NCI-H1930 (cell line): ENCODE results near the gene ABCD4.
"Not testable (repeated sequence)": the region's sequence is repeated elsewhere in the genome, so short reads cannot be mapped to it uniquely, and the experiment has no call there.

Experiments
- DNase-seq, 2 experiments: peaks; one replicate each; lab custom pipeline; 2025; lab: John Stamatoyannopoulos, UW

ABCD4 gene

DNA sequence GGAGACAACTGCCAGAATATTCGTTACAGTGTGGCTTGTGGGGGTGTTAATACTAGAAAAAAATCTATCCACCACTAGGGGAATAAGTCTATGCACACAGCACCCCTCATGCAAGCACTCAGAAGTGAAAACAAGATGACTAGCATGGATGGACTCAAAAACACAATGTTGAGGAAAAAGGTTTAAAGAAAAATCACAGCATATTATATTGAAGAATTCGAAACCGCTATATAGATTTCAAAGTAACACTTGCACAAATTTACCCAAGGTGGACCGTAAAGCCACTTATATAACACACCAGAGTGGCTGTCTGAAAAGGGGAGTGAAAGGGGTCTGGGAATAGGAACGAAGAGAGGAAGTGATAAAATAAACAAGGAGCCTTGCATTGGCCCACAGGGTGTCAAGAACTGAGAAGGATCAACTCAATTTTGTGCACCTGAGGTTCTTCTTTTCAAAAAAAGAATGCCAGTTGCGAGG, 544 bp downstream of the ABCD4 start:
- DNase-seq, result no peak

- DNase-seq, result no peak
Observed at GRCh38 chr14:74301594-74302151, 1.1 kb downstream of the ABCD4 start.

DNA sequence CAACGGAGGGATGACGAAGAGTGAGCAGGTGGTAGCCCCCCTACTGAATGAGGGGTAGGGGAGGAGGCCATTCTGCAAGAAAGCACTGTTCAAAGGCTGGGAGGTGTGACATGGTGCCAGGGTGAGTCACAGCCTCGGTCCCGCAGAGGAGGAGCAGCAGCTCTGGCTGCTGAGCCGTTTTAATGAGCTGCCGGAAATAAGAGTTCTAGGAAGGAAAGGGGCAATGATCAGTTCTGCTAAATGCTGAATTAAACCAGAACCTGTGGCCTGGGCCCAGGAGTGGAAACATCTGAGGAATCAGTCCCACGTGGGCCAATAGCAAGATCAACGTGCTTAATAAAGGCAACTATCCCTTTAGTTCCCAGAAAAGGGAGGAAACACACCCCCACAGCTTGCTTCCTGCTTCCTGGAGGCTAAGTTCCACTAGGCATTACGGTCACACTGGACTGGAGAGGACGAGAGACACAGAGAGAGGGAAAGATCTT, 3.6 kb downstream of the ABCD4 start:
- DNase-seq, result no peak

DNA sequence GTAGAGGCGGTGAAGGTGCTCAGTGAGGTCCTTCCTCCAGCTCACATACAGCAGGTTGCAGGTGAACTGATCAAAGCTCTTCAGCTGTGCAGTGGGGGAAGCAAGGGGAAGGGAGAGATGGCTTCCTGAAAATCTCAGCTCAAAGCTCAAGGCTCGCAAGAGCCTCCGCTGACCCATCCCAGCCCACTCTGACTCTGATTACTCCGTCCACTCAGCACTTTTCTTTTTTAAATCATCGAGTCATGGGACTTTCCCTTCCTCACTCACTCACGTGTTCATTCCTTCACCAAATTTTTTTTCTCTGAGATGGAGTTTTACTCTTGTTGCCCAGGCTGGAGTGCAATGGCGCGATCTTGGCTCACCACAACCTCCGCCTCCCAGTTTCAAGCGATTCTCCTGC, 4.7 kb downstream of the ABCD4 start:
- DNase-seq, result no peak

DNA sequence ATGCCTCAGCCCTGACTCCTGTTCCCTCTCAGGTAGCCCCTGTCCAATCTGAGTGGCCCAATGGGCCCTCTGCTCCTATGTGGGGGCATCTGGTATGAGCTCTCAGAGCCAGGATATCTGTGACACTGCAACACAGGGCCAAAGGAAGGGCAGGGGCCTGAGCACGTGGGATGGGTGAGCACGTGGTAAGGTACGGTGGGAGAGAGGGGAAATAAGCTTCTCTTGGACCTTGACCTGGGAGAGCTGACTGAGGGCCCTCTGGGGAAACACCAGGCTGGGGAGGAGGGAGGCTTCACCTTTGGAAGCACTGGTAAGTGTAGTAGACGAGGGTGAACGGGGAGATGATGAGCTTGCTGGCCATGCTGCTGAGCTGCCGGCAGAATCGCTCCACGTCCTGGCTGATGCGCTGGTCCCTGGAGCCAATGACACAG, 6.7 kb downstream of the ABCD4 start:
- no peak for DNase-seq

DNA sequence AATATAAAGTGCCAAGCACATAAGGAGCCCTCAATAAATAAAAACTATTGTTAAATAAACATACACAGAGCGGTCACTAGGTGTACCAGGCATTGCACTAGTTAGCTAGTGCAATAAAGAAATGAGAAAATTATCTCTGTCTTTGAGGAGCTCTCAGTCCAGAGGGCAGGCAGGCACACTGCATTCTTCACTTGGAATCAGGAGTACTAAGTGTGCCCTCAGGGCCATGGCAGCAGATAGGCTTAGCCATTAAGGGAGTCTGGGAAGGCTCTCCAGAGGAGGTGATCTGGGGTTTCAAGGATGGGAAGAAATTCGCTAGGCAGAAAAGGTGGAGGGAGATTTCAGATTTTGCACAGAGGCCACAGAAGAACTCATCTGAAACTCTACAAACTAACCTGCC, 9.1 kb downstream of the ABCD4 start:
- no peak for DNase-seq

DNA sequence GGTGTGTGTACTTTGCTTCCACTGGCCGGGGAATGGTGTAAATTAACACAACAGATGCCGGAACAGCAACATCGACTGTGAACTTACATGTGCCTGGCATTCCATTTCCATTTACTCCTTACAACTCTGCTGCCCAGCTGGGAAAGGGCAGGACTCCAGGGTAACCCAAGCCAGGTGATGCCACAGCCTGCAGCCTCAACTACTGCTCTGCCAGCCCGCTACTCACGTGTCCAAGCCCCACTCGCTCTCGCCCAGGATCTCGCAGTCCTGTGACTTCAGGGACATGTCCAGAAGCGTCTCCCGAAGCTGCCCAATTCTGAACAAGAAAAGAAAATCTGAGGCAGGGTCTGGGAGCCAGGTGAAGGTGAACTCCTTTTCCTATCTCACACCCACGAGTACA, 10.7 kb downstream of the ABCD4 start:
- no peak for DNase-seq

GRCh38 chr14:74290415-74290814, 12.3 kb downstream of the ABCD4 start:
- DNase-seq, result no peak

DNA sequence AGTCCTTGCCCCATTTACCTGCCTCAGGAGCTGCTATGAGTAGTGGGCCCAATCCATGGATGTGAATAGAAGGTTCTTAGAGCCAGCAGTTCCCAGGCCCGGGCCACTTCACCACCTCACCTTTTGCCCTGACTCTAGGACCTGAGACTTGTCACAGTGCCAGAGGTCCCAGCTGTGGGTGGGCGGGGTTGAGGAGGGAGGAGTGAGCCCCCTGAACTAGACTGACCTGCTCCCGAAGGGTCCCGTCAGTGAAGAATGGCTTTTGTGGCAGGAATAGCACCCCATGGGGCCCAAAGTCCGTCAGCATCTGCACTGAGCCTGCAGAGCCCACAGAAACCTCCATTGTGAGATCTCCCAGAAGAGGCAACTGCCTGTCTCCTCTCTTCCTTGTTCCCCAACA, 12.9 kb downstream of the ABCD4 start:
- no peak for DNase-seq

- DNase-seq, result no peak
Observed at GRCh38 chr14:74286736-74287135, 16.0 kb downstream of the ABCD4 start.

- DNase-seq, result no peak
Observed at GRCh38 chr14:74281069-74281468, 21.7 kb downstream of the ABCD4 start.

GRCh38 chr14:74278080-74278479, 24.7 kb downstream of the ABCD4 start:
- no peak for DNase-seq

- DNase-seq, result no peak
Observed at GRCh38 chr14:74275241-74275841, 27.4 kb downstream of the ABCD4 start.

DNA sequence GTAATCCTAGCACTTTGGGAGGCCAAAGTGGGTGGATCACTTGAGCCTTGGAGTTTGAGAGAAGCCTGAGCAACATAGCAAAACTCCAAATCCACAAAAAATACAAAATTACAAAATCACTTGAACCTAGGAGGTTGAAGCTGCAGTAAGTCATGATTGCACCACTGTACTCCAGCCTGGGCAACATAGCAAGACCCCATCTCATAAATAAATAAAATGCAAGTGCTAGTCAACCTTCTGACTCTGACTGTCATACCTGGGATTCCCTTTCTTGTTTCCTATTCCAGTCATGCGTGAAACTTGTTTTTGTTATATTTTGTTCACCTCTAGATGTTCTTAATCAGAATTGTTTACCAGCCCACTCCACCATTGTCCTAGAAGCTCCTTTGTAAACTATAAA, 31.4 kb downstream of the ABCD4 start:
- DNase-seq, result no peak

GRCh38 chr14:74270382-74271177, 32.2 kb downstream of the ABCD4 start:
- not testable (repeated sequence) for DNase-seq

DNA sequence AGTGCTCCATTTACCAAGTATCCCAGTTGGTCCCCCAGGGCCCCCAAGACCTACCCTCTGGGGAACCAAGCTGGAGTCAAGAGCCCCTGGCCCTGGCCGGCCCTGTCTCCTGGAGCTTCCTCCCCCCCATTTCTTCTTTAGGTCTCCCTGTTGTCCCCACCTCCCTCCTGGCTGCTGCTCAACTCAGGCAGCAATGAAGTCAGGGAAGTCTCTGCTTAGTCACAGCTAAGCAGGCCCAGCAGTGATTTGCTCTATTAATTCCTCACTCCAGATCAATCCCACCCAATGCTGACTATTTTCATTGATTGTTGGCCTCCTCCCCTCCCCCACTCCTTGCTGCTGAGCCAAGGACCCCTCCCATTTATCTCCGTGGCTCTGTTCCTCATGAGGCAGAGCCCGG, 35.1 kb downstream of the ABCD4 start:
- no peak for DNase-seq

DNA sequence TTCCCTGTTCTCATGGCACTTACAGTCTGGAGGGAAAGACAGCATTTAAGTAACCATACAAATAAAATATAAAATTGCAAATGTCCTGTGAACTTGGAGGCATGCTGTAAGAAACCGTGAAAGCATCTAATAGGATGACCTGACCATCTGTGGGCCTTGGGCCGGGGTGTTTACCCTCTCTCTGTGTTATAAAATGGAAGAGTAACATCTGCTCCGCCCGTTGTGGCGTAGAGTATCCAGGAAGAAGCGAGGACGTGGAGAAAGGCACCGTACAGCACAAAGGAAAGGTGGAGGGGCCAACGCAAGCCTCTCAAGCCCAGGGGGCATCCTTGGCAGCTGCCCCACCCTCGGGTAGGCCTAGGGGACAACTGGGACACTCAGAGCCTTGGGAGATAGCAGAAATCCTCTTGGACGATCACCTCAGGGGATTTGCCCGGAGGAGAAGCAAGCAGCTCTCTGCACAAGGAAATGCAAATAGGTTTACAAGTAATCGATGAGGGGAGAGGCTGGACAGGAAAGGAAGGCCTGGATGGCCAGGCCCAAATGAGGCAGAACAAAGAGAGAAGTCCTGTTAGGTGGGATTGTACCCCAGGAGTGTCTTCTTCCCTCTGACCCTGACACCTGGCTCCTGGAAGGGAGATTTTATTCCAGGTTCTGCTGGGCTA, 37.3 kb downstream of the ABCD4 start:
- DNase-seq, result no peak

DNA sequence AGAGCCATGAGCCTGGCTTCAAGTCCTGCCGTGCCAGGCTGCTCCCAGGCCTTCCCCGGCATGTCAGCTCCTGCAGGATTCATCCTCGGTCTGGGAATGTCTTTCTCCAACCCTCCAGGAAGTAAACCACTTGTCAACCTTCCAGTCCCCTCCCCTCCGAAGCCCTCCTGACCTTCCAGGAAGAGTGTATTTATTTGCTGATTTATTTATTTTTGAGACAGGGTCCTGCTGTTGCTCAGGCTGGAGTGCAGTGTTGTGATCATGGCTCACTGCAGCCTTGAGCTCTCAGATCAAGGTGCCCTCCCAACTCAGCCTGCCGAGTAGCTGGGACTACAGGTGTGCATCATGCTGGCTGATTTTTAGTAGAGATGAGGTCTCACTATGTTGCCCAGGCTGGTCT, 38.8 kb downstream of the ABCD4 start:
- no peak for DNase-seq

DNA sequence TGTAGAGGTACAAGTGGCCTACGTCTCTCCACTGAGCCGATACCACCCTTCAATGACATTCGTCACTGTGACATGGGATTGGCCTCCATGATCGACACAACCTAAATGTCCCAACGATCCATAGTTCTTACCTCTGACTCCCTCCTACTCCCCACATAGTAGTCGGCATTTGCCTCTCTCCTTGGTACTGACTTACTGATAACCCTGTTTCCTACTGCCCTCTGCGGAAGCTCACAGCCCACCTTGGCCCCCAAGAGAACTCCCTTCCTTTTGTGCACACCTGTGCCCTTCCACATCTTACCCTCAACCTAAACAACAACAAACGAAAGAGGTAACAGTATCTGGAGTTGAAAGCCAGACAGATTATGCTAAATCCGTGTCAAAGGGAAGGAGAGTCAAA, 39.6 kb downstream of the ABCD4 start:
- DNase-seq, result no peak

GRCh38 chr14:74262076-74262475, 40.7 kb downstream of the ABCD4 start:
- no peak for DNase-seq

- DNase-seq, result no peak
Observed at GRCh38 chr14:74261288-74261687, 41.4 kb downstream of the ABCD4 start.

GRCh38 chr14:74260525-74261233, 42.1 kb downstream of the ABCD4 start:
- no peak for DNase-seq
